ENCODE results near the gene TMEM18.
A peak's percentile ranks its signal among the peaks of the same experiment; 100 is the strongest.
"Not testable (repeated sequence)": the region's sequence is repeated elsewhere in the genome, so short reads cannot be mapped to it uniquely, and the experiment has no call there.

Gene TMEM18

GRCh38 chr2:705971-706511 lies 28.8 kb upstream of the TMEM18 start:
- peak; percentile 81 for ATAC-seq

GRCh38 chr2:702765-703164 lies 25.6 kb upstream of the TMEM18 start:
- not testable (repeated sequence) for DNase-seq; H3K4me3 Mint-ChIP-seq; H3K27ac Mint-ChIP-seq; ATAC-seq; H3K36me3 Mint-ChIP-seq (ENCODE audit: low read depth); H3K9me3 Mint-ChIP-seq
- peaks cover 11% of the 10 kb centered on the region for H3K4me1 Mint-ChIP-seq
- H3K27me3 Mint-ChIP-seq = peaks cover 16% of the 10 kb centered on the region

More at GRCh38 chr2:705971-706511, 28.8 kb upstream of the TMEM18 start:
- peak; percentile 15 for DNase-seq
- H3K4me1 Mint-ChIP-seq = peaks cover 11% of the 10 kb centered on the region
- peaks cover 7% of the 10 kb centered on the region for H3K27me3 Mint-ChIP-seq
- no peaks in the 10 kb centered on the region for H3K9me3 Mint-ChIP-seq
- no peaks in the 10 kb centered on the region for H3K36me3 Mint-ChIP-seq (ENCODE audit: low read depth)
- H3K27ac Mint-ChIP-seq = peak overlapping the region; percentile 60
- no peak overlapping the region for H3K4me3 Mint-ChIP-seq

- DNase-seq = no peak
- Mint-ChIP-seq H3K4me1 (peaks cover 5% of the 10 kb centered on the region), H3K27me3 (peaks cover 22% of the 10 kb centered on the region), H3K9me3 (peaks cover 7% of the 10 kb centered on the region), H3K27ac (no peak overlapping the region), H3K36me3 (ENCODE audit: low read depth) (peaks cover 3% of the 10 kb centered on the region), H3K4me3 (no peak overlapping the region)
- no peak for ATAC-seq
Observed at GRCh38 chr2:696999-697627, 19.9 kb upstream of the TMEM18 start.

- no peak overlapping the region for H3K4me3 Mint-ChIP-seq
- ATAC-seq = peak; percentile 24
- peaks cover 5% of the 10 kb centered on the region for H3K4me1 Mint-ChIP-seq
- peaks cover 22% of the 10 kb centered on the region for H3K27me3 Mint-ChIP-seq
- DNase-seq = no peak
- no peak overlapping the region for H3K27ac Mint-ChIP-seq
- H3K9me3 Mint-ChIP-seq = peaks cover 7% of the 10 kb centered on the region
- peaks cover 3% of the 10 kb centered on the region for H3K36me3 Mint-ChIP-seq (ENCODE audit: low read depth)
Observed at GRCh38 chr2:696463-696862, 19.3 kb upstream of the TMEM18 start.

- Mint-ChIP-seq H3K4me1 (peaks cover 5% of the 10 kb centered on the region), H3K4me3 (no peak overlapping the region), H3K27ac (no peak overlapping the region), H3K36me3 (ENCODE audit: low read depth) (peaks cover 3% of the 10 kb centered on the region), H3K9me3 (peaks cover 7% of the 10 kb centered on the region), H3K27me3 (peaks cover 22% of the 10 kb centered on the region)
- ATAC-seq (no peak), DNase-seq (no peak)
Observed at GRCh38 chr2:694906-695510, 17.8 kb upstream of the TMEM18 start.

- H3K27ac Mint-ChIP-seq = no peak overlapping the region
- H3K27me3 Mint-ChIP-seq = peaks cover 22% of the 10 kb centered on the region
- ATAC-seq (no peak), DNase-seq (no peak)
- peaks cover 7% of the 10 kb centered on the region for H3K9me3 Mint-ChIP-seq
- peaks cover 7% of the 10 kb centered on the region for H3K4me1 Mint-ChIP-seq
- H3K36me3 Mint-ChIP-seq (ENCODE audit: low read depth) = peaks cover 3% of the 10 kb centered on the region
- no peak overlapping the region for H3K4me3 Mint-ChIP-seq
Observed at GRCh38 chr2:694174-694573, 17.0 kb upstream of the TMEM18 start.

- Mint-ChIP-seq H3K27me3 (peaks cover 18% of the 10 kb centered on the region), H3K4me3 (no peak overlapping the region), H3K27ac (no peak overlapping the region), H3K36me3 (ENCODE audit: low read depth) (no peaks in the 10 kb centered on the region), H3K9me3 (peaks cover 3% of the 10 kb centered on the region), H3K4me1 (peaks cover 7% of the 10 kb centered on the region)
- ATAC-seq = no peak
- DNase-seq = no peak
Observed at GRCh38 chr2:693606-694005, 16.4 kb upstream of the TMEM18 start.

- no peaks in the 10 kb centered on the region for H3K36me3 Mint-ChIP-seq (ENCODE audit: low read depth)
- DNase-seq (no peak), ATAC-seq (no peak)
- no peak overlapping the region for H3K4me3 Mint-ChIP-seq
- H3K4me1 Mint-ChIP-seq = peaks cover 10% of the 10 kb centered on the region
- no peaks in the 10 kb centered on the region for H3K9me3 Mint-ChIP-seq
- no peak overlapping the region for H3K27ac Mint-ChIP-seq
- H3K27me3 Mint-ChIP-seq = peaks cover 21% of the 10 kb centered on the region
Observed at GRCh38 chr2:692767-693166, 15.6 kb upstream of the TMEM18 start.

- H3K27me3 Mint-ChIP-seq = peaks cover 20% of the 10 kb centered on the region
- H3K4me1 Mint-ChIP-seq = peaks cover 10% of the 10 kb centered on the region
- ATAC-seq (no peak), DNase-seq (no peak)
- no peaks in the 10 kb centered on the region for H3K36me3 Mint-ChIP-seq (ENCODE audit: low read depth)
- no peak overlapping the region for H3K27ac Mint-ChIP-seq
- no peak overlapping the region for H3K4me3 Mint-ChIP-seq
- H3K9me3 Mint-ChIP-seq = no peaks in the 10 kb centered on the region
Observed at GRCh38 chr2:691821-692761, 14.9 kb upstream of the TMEM18 start.

GRCh38 chr2:690799-691198 lies 13.6 kb upstream of the TMEM18 start:
- Mint-ChIP-seq H3K27me3 (peaks cover 9% of the 10 kb centered on the region), H3K4me3 (no peak overlapping the region), H3K36me3 (ENCODE audit: low read depth) (no peaks in the 10 kb centered on the region), H3K9me3 (peaks cover 6% of the 10 kb centered on the region), H3K27ac (no peak overlapping the region), H3K4me1 (peaks cover 10% of the 10 kb centered on the region)
- ATAC-seq = no peak
- no peak for DNase-seq

GRCh38 chr2:689877-690510 lies 12.8 kb upstream of the TMEM18 start:
- H3K27ac Mint-ChIP-seq = no peak overlapping the region
- peaks cover 10% of the 10 kb centered on the region for H3K4me1 Mint-ChIP-seq
- ATAC-seq (no peak), DNase-seq (no peak)
- no peak overlapping the region for H3K4me3 Mint-ChIP-seq
- peaks cover 5% of the 10 kb centered on the region for H3K36me3 Mint-ChIP-seq (ENCODE audit: low read depth)
- H3K9me3 Mint-ChIP-seq = peaks cover 10% of the 10 kb centered on the region
- H3K27me3 Mint-ChIP-seq = peaks cover 9% of the 10 kb centered on the region

GRCh38 chr2:689237-689636 lies 12.0 kb upstream of the TMEM18 start:
- H3K4me3 Mint-ChIP-seq = no peak overlapping the region
- DNase-seq = no peak
- peaks cover 10% of the 10 kb centered on the region for H3K4me1 Mint-ChIP-seq
- no peak overlapping the region for H3K27ac Mint-ChIP-seq
- no peak for ATAC-seq
- peaks cover 12% of the 10 kb centered on the region for H3K36me3 Mint-ChIP-seq (ENCODE audit: low read depth)
- peaks cover 9% of the 10 kb centered on the region for H3K27me3 Mint-ChIP-seq
- H3K9me3 Mint-ChIP-seq = peaks cover 16% of the 10 kb centered on the region

GRCh38 chr2:688504-689076 lies 11.4 kb upstream of the TMEM18 start:
- H3K27me3 Mint-ChIP-seq = peaks cover 9% of the 10 kb centered on the region
- peaks cover 16% of the 10 kb centered on the region for H3K9me3 Mint-ChIP-seq
- H3K27ac Mint-ChIP-seq = no peak overlapping the region
- H3K4me3 Mint-ChIP-seq = no peak overlapping the region
- H3K4me1 Mint-ChIP-seq = peaks cover 10% of the 10 kb centered on the region
- ATAC-seq (no peak), DNase-seq (no peak)
- peaks cover 12% of the 10 kb centered on the region for H3K36me3 Mint-ChIP-seq (ENCODE audit: low read depth)

- peaks cover 16% of the 10 kb centered on the region for H3K9me3 Mint-ChIP-seq
- H3K4me1 Mint-ChIP-seq = peaks cover 5% of the 10 kb centered on the region
- DNase-seq (no peak), ATAC-seq (no peak)
- H3K27ac Mint-ChIP-seq = no peak overlapping the region
- H3K27me3 Mint-ChIP-seq = peaks cover 7% of the 10 kb centered on the region
- H3K36me3 Mint-ChIP-seq (ENCODE audit: low read depth) = peaks cover 18% of the 10 kb centered on the region
- no peak overlapping the region for H3K4me3 Mint-ChIP-seq
Observed at GRCh38 chr2:685421-685820, 8.2 kb upstream of the TMEM18 start.
